GM19099 (cell line): ENCODE results near the gene OXCT2.

Experiments
- POLR2A ChIP-seq: IDR thresholded peaks from 3 replicates; pipeline ENCODE4 v1.6.1; 2011; ENCODE audit warnings: low read depth; ENCODE audit not compliant: insufficient read length; ENCODE audit errors: extremely low read depth

The OXCT2 gene

GRCh38 chr1:39795651-39796050 lies 24.5 kb upstream of the OXCT2 start:
- TF ChIP-seq POLR2A = no peak

GRCh38 chr1:39791838-39792237 lies 20.7 kb upstream of the OXCT2 start:
- TF ChIP-seq POLR2A = no peak

- TF ChIP-seq POLR2A = no peak
Measured at GRCh38 chr1:39789571-39790110, 18.5 kb upstream of the OXCT2 start.

DNA sequence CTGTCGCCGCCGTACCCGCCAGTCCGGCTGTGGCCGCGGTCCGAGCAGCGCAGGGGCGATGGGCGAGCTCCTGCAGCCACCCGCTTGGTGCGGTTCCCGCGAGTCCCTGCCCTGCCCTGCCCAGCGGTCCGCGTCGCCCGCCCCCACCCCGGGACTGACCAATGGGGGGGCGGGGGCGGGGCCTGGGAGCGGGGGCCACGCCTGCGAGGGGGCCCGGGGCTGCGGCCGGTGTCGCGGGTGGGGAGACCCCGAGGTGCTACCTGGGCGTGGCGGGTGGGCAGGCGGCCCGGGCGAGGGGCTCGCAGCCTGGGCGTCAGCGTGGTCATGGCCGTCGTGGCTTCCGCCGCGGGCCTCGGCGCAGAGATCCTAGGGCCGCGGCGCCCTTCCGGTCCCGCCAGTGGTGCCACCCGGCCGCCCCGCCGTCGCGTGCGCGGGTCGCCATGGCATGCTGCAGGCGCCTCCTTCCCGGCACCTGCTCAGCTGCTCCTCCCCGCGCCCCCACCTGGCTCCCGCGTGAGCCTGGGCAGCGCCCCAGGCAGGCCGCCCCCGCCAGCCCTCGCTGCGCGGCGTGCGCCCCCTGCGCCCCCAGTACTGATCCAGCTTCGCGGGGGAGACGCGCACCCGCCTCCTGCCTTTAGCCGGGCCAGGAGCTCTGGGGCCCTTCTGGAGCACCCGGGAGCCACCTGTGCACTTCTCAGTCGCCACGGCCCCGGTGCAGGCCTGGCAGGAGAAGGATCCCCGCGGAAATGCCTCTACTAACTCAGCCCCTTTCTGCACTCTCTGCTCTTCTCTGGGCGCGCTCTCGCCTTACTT lies 17.8 kb upstream of the OXCT2 start, which contains the start of gene BMP8B:
BMP8B (minus strand) TSS at position 108 of the 813 bp plus-strand sequence. CDS start 380 bp downstream, outside the sequence.
- peak; percentile 54 for TF ChIP-seq POLR2A

DNA sequence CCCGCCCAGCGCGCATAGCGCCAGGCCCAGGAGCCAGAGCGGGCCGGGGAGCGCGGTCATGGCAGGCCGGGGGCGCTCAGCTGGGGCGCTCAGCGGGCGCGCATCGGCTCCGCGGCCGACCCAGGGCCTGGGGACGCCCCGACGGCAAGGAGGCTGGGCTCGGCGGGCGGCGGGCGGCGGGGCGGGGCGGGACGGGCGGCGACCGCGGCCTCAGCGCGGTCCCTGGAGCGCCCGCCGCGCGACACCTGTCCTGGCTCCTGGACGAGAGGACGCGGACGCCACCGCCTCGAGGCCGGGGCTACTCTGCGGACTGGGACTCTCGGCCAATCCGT lies 17.2 kb upstream of the OXCT2 start:
- no peak for TF ChIP-seq POLR2A

GRCh38 chr1:39787468-39787867 lies 16.3 kb upstream of the OXCT2 start:
- no peak for TF ChIP-seq POLR2A

GRCh38 chr1:39782103-39782502 lies 11.0 kb upstream of the OXCT2 start:
- TF ChIP-seq POLR2A = no peak

GRCh38 chr1:39781349-39781715 lies 10.2 kb upstream of the OXCT2 start:
- TF ChIP-seq POLR2A = no peak

- no peak for TF ChIP-seq POLR2A
Measured at GRCh38 chr1:39779821-39780220, 8.7 kb upstream of the OXCT2 start.

- no peak for TF ChIP-seq POLR2A
Measured at GRCh38 chr1:39779137-39779536, 8.0 kb upstream of the OXCT2 start.

DNA sequence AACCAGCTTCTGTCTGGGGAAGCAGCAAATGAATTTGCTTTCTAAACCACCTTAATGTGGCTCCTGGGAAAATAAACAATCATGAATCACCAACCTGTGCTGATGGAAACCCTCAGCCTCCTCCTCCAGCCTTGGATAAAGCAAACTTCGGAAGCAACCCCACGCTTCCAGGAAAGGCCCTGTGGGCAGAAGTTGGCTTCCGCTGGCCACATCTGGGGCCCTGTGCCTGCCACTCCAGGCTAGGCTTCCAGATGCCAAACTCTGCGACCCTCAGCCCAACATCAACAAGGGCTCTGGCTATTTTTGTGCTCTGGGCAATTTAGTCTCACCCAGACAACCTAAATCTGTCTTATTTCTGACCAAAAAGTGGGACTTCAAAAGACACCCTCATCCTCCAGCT lies 6.2 kb upstream of the OXCT2 start:
- no peak for TF ChIP-seq POLR2A

DNA sequence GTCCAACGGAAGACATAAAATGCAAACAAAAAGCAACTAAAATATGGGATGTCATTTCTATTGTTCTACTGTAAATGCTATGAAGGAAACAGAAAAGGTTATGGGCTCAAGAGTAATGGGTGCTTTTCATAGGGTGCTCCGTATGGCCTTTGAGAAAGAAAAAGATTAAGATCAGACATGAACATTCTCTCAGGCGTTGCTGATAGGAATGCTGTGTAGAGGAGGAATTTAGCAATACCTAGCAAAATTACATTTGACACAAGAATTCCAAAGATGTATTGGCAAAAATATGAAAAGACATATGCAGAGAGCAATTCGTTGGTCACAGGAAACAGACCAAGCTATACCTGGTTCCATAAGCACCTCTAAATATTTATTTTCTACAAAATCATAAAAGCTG lies 5.7 kb upstream of the OXCT2 start:
- TF ChIP-seq POLR2A = no peak

GRCh38 chr1:39776400-39776713 lies 5.2 kb upstream of the OXCT2 start:
- TF ChIP-seq POLR2A = no peak

GRCh38 chr1:39762550-39763540 lies 8.3 kb downstream of the OXCT2 start:
- no peak for TF ChIP-seq POLR2A

GRCh38 chr1:39761557-39762260 lies 9.4 kb downstream of the OXCT2 start:
- no peak for TF ChIP-seq POLR2A

GRCh38 chr1:39761016-39761415 lies 10.1 kb downstream of the OXCT2 start:
- no peak for TF ChIP-seq POLR2A
